HCT116 (cell line): ENCODE data around the gene WDR37. TPM values are rescaled to one million over a fixed set of nuclear protein-coding genes. Genes with fewer than 3 reads are reported as not detected.

ENCODE experiments used
- ATAC-seq: fragments of 200-7000 bp; cut with Tn5 transposase; 2 replicates; pipeline ENCODE4 v1.9.1; 2020; ENCODE audit warnings: mild to moderate bottlenecking, moderate library complexity
- BruUV-seq: library from RNA; stranded (reverse); fragments of 400-500 nt; replicated peaks from 2 replicates; lab custom pipeline; 2021; lab: Mats Ljungman, UMichigan
- CTCF ChIA-PET: fragments of 300-600 bp; sonication (Branson Sonifier 250); formaldehyde crosslinking; loops from one replicate; lab custom pipeline; 2021; ENCODE audit warnings: antibody characterized with exemption; lab: Charles Lee
- POLR2A ChIA-PET: fragments of 300-600, 350-600 bp; sonication (Branson Sonifier 250); formaldehyde crosslinking; loops from one replicate; lab custom pipeline; 2021; ENCODE audit warnings: antibody characterized with exemption; lab: Charles Lee
- RAD21 ChIA-PET, 2 experiments: fragments of 300-600 bp; sonication (Branson Sonifier 250); formaldehyde crosslinking; loops; one replicate each; lab custom pipeline; 2023; ENCODE audit warnings: low total read pairs in 2 of 2; ENCODE audit not compliant: uncharacterized antibody in 2 of 2, unreplicated experiment in 2 of 2, low non-redundant PET in 1 of 2; lab: Charles Lee
- DNase-seq: peaks from one replicate; pipeline ENCODE4 v3.0.0-alpha.2; 2010; ENCODE audit warnings: low read depth, low spot score
- H2AFZ ChIP-seq: fragments of 200-600 bp; shearing (Covaris generic), sonication (generic); 2 replicates; pipeline ENCODE4 v1.6.1; 2017; ENCODE audit warnings: low read depth, mixed run types, mixed read lengths, antibody characterized with exemption, low read length; ENCODE audit not compliant: poor library complexity, severe bottlenecking
- H3K27ac ChIP-seq: 2 replicates; pipeline ENCODE4 v1.5.1; 2012; ENCODE audit warnings: low read depth, low read length
- H3K27me3 ChIP-seq: fragments of 200-600 bp; sonication (generic); 2 replicates; pipeline ENCODE4 v1.6.1; 2016; ENCODE audit warnings: mixed run types, low read length, mixed read lengths; ENCODE audit not compliant: insufficient read depth
- H3K36me3 ChIP-seq, 2 experiments: fragments of 200-500 bp in 1 of 2; fragments of 200-600 bp in 1 of 2; sonication (Bioruptor generic) in 1 of 2; sonication (generic) in 1 of 2; 2 replicates each; pipeline versions ENCODE4 v1.5.1 to v1.6.1; 2014 to 2016; ENCODE audit warnings: low read length in 2 of 2, inconsistent platforms in 1 of 2, mixed read lengths in 1 of 2, mixed run types in 1 of 2; ENCODE audit not compliant: insufficient read depth in 2 of 2, control insufficient read depth in 1 of 2
- H3K4me1 ChIP-seq, 2 experiments: fragments of 200-600 bp in 1 of 2; sonication (generic) in 1 of 2; 2 replicates each; pipeline versions ENCODE4 v1.5.1 to v1.6.1; 2012 to 2017; ENCODE audit warnings: low read length in 2 of 2, inconsistent platforms in 1 of 2, mild to moderate bottlenecking in 1 of 2, mixed read lengths in 1 of 2, mixed run types in 1 of 2, moderate library complexity in 1 of 2; ENCODE audit not compliant: insufficient read depth in 2 of 2, control insufficient read depth in 1 of 2
- H3K4me2 ChIP-seq: fragments of 200-600 bp; sonication (generic); 2 replicates; pipeline ENCODE4 v1.6.1; 2017; ENCODE audit warnings: mixed run types, low read length, mixed read lengths
- H3K4me3 ChIP-seq, 2 experiments: fragments of 200-600 bp in 1 of 2; sonication (generic) in 1 of 2; replicated peaks in 1 of 2; 2 replicates each; pipeline ENCODE4 v1.5.1; 2011 to 2016; ENCODE audit warnings: low read length in 2 of 2, control low read depth in 1 of 2, low read depth in 1 of 2, mild to moderate bottlenecking in 1 of 2, mixed read lengths in 1 of 2, mixed run types in 1 of 2
- H3K79me2 ChIP-seq: fragments of 200-600 bp; sonication (generic); 2 replicates; pipeline ENCODE4 v1.6.1; 2017; ENCODE audit warnings: mild to moderate bottlenecking, mixed run types, low read length, moderate library complexity, mixed read lengths; ENCODE audit not compliant: insufficient read depth
- H3K9ac ChIP-seq: fragments of 200-600 bp; sonication (generic); 2 replicates; pipeline ENCODE4 v1.6.1; 2016; ENCODE audit warnings: low read length, mixed read lengths
- H3K9me2 ChIP-seq: fragments of 200-600 bp; sonication (generic), shearing (Covaris generic); 2 replicates; pipeline ENCODE4 v1.6.1; 2017; ENCODE audit warnings: mixed run types, mild to moderate bottlenecking, moderate library complexity; ENCODE audit not compliant: insufficient read depth
- H3K9me3 ChIP-seq, 2 experiments: fragments of 200-500 bp in 1 of 2; fragments of 200-600 bp in 1 of 2; sonication (Bioruptor generic) in 1 of 2; sonication (generic) in 1 of 2; 2 replicates each; pipeline ENCODE4 v1.6.1; 2014 to 2017; ENCODE audit warnings: low read length in 2 of 2, mixed read lengths in 2 of 2, inconsistent platforms in 1 of 2, low read depth in 1 of 2, mild to moderate bottlenecking in 1 of 2, mixed run types in 1 of 2, moderate library complexity in 1 of 2; ENCODE audit not compliant: control insufficient read depth in 1 of 2, insufficient read depth in 1 of 2
- H4K20me1 ChIP-seq: fragments of 200-600 bp; sonication (generic), shearing (Covaris generic); 2 replicates; pipeline ENCODE4 v1.6.1; 2017; ENCODE audit warnings: mixed run types, mild to moderate bottlenecking, moderate library complexity; ENCODE audit not compliant: insufficient read depth
- POLR2AphosphoS5 ChIP-seq: IDR thresholded peaks from 2 replicates; pipeline ENCODE4 v1.6.1; 2011; ENCODE audit warnings: mild to moderate bottlenecking, low read depth, low read length, moderate library complexity
- SP1 ChIP-seq: IDR thresholded peaks from 2 replicates; pipeline ENCODE4 v1.6.1; 2012; ENCODE audit warnings: low read depth
- ZFX ChIP-seq: fragments of 450-650 bp; IDR thresholded peaks from 2 replicates; pipeline ENCODE4 v1.6.1; 2017
- ZNF274 ChIP-seq: fragments of 200-500 bp; sonication (Bioruptor generic); IDR thresholded peaks from 2 replicates; pipeline ENCODE4 v1.6.1; 2014; ENCODE audit warnings: mild to moderate bottlenecking, low read depth, low read length, inconsistent platforms
- intact Hi-C: fragments of 100-400 bp; cut with micrococcal nuclease; formaldehyde crosslinking; loops from 2 replicates; pipeline ENCODE4 v1.10.0; 2022
- total RNA-seq: library from RNA; stranded (reverse); gene quantifications from one replicate; pipeline ENCODE4 v1.2.1, GENCODE V29; 2021; ENCODE audit not compliant: unreplicated experiment
- TF ChIP-seq, protein P1 (sequence below), 3 experiments: fragments of 200-600 bp in 1 of 3; sonication (generic) in 1 of 3; IDR thresholded peaks in 2 of 3; conservative IDR thresholded peaks in 1 of 3; 2 replicates each; pipeline ENCODE4 v1.5.1; 2012 to 2017; ENCODE audit warnings: low read depth in 2 of 3, low read length in 2 of 3, antibody characterized with exemption in 1 of 3, borderline replicate concordance in 1 of 3, control low read depth in 1 of 3, mild to moderate bottlenecking in 1 of 3, mixed read lengths in 1 of 3, mixed run types in 1 of 3, moderate library complexity in 1 of 3; ENCODE audit not compliant: insufficient read depth in 1 of 3
- TF ChIP-seq, protein P2 (sequence below): IDR thresholded peaks from 2 replicates; pipeline ENCODE4 v1.6.1; 2012; ENCODE audit warnings: low read depth
- TF ChIP-seq, protein P3 (sequence below): IDR thresholded peaks from 2 replicates; pipeline ENCODE4 v1.6.1; 2011; ENCODE audit warnings: mild to moderate bottlenecking, low read length, moderate library complexity; ENCODE audit not compliant: insufficient replicate concordance; ENCODE audit errors: extremely low read depth

Gene WDR37
- total RNA-seq, 1 experiment from 2014 or later, result 9.1 TPM

DNA sequence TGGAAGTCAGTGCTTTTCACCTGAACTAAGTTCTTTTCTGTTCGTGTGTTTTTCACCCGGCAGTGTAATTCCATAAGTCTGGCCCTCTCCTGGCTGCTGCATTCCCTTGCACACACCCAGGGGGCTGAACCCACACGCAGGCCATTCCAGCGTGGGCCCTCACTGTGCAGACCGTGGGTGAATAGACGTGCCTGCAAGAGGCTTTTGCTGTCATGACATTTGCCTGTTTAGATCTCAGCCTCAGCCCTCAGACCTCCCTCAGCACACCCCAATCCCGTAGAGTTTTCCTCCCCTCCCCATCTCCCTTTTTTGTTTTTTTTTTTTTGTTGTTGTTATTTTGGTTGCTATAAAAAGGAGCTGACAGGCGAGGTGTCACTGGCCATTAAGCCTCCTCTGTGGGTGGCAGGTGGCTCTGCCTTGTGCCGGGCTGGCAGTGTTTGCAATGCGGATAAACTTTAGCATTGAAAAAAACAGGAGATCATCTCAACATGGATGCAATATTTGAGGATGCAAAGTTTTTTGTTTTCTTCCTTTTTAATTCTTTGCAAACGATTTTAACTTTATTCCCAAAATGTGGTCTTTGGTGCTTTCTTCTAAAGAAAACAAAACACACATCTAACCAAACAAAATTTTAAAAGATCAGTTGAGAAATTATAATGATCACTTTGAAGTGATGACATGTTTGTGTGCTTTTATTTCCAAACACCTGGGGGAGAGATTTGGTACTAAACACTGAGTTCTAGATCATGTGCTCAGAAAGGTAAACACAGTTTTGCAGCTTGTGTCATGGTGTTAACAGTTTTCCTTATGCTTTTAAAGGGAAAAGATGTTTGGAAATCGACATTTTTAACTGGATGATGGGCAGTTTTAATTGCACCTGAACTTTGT lies 58.8 kb downstream of the WDR37 start (continued):
- no peak for TF ChIP-seq POLR2AphosphoS5
- TF ChIP-seq, all 23 proteins: peak for 0

DNA sequence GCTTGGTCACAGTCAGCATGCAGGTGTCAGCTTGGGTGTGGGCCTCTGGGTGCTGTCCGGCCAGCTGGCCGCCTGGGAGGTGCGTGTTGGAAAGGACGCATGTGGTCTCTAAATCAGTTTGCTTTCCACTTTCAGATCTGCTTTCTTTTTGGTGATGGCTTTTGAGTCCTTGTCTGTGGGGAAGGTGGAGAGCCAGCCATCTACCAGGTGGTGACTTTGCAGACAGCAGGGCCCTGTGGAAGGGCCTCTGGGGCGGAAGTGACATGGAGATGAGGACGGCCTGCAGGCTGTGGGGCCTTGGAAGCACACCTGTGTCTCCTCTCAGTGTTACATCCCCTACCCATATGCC lies 59.4 kb downstream of the WDR37 start:
- Histone ChIP-seq H3K4me3 (no peak overlapping the region), H4K20me1 (no peaks in the 10 kb centered on the region), H3K27me3 (no peaks in the 10 kb centered on the region), H3K9me3 (no peaks in the 10 kb centered on the region), H3K36me3 (no peaks in the 10 kb centered on the region), H3K4me1 (peaks cover 2 to 4% of the 10 kb centered on the region in 2 experiments), H3K9me2 (no peaks in the 10 kb centered on the region), H2AFZ (no peak overlapping the region), H3K79me2 (no peaks in the 10 kb centered on the region), H3K4me2 (no peak overlapping the region), H3K9ac (no peak overlapping the region), H3K27ac (no peak overlapping the region)
- ChIA-PET RAD21 (no interaction called here), POLR2A (no interaction called here), CTCF (no interaction called here)
- TF ChIP-seq, protein P1, sequence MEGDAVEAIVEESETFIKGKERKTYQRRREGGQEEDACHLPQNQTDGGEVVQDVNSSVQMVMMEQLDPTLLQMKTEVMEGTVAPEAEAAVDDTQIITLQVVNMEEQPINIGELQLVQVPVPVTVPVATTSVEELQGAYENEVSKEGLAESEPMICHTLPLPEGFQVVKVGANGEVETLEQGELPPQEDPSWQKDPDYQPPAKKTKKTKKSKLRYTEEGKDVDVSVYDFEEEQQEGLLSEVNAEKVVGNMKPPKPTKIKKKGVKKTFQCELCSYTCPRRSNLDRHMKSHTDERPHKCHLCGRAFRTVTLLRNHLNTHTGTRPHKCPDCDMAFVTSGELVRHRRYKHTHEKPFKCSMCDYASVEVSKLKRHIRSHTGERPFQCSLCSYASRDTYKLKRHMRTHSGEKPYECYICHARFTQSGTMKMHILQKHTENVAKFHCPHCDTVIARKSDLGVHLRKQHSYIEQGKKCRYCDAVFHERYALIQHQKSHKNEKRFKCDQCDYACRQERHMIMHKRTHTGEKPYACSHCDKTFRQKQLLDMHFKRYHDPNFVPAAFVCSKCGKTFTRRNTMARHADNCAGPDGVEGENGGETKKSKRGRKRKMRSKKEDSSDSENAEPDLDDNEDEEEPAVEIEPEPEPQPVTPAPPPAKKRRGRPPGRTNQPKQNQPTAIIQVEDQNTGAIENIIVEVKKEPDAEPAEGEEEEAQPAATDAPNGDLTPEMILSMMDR (IDR thresholded peaks at IDR 0.05 in 2 of 3, conservative IDR thresholded peaks at IDR 0.05 in 1 of 3; ENCODE audit: borderline replicate concordance in 1 of 3, insufficient read depth in 1 of 3, low read depth in 2 of 3, low read length in 2 of 3), result no peak
- TF ChIP-seq SP1 (no peak), POLR2AphosphoS5 (no peak), ZFX (no peak), ZNF274 (no peak)
- TF ChIP-seq, protein P2, sequence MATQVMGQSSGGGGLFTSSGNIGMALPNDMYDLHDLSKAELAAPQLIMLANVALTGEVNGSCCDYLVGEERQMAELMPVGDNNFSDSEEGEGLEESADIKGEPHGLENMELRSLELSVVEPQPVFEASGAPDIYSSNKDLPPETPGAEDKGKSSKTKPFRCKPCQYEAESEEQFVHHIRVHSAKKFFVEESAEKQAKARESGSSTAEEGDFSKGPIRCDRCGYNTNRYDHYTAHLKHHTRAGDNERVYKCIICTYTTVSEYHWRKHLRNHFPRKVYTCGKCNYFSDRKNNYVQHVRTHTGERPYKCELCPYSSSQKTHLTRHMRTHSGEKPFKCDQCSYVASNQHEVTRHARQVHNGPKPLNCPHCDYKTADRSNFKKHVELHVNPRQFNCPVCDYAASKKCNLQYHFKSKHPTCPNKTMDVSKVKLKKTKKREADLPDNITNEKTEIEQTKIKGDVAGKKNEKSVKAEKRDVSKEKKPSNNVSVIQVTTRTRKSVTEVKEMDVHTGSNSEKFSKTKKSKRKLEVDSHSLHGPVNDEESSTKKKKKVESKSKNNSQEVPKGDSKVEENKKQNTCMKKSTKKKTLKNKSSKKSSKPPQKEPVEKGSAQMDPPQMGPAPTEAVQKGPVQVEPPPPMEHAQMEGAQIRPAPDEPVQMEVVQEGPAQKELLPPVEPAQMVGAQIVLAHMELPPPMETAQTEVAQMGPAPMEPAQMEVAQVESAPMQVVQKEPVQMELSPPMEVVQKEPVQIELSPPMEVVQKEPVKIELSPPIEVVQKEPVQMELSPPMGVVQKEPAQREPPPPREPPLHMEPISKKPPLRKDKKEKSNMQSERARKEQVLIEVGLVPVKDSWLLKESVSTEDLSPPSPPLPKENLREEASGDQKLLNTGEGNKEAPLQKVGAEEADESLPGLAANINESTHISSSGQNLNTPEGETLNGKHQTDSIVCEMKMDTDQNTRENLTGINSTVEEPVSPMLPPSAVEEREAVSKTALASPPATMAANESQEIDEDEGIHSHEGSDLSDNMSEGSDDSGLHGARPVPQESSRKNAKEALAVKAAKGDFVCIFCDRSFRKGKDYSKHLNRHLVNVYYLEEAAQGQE, result no peak
- TF ChIP-seq, protein P3, sequence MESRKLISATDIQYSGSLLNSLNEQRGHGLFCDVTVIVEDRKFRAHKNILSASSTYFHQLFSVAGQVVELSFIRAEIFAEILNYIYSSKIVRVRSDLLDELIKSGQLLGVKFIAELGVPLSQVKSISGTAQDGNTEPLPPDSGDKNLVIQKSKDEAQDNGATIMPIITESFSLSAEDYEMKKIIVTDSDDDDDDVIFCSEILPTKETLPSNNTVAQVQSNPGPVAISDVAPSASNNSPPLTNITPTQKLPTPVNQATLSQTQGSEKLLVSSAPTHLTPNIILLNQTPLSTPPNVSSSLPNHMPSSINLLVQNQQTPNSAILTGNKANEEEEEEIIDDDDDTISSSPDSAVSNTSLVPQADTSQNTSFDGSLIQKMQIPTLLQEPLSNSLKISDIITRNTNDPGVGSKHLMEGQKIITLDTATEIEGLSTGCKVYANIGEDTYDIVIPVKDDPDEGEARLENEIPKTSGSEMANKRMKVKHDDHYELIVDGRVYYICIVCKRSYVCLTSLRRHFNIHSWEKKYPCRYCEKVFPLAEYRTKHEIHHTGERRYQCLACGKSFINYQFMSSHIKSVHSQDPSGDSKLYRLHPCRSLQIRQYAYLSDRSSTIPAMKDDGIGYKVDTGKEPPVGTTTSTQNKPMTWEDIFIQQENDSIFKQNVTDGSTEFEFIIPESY, result no peak
- no TSS peak for BruUV-seq
- intact Hi-C loops, result no loop called here
- ATAC-seq (no peak), DNase-seq (no peak)
